Retinal pigment epithelial cell (primary cell): ENCODE data around the gene NCOA1.

Experiments
- DNase-seq: peaks from one replicate; pipeline ENCODE4 v3.0.0-alpha.2; 2010; ENCODE audit warnings: low read depth
- H3K4me3 ChIP-seq: 2 replicates; pipeline ENCODE4 v1.5.1; 2011; ENCODE audit warnings: mild to moderate bottlenecking, low read length, control low read depth, moderate library complexity
- TF ChIP-seq, protein P1 (sequence below): conservative IDR thresholded peaks from 2 replicates; pipeline ENCODE4 v1.5.1; 2011; ENCODE audit warnings: low read depth, low read length, control low read depth, inconsistent platforms

Gene NCOA1

DNA sequence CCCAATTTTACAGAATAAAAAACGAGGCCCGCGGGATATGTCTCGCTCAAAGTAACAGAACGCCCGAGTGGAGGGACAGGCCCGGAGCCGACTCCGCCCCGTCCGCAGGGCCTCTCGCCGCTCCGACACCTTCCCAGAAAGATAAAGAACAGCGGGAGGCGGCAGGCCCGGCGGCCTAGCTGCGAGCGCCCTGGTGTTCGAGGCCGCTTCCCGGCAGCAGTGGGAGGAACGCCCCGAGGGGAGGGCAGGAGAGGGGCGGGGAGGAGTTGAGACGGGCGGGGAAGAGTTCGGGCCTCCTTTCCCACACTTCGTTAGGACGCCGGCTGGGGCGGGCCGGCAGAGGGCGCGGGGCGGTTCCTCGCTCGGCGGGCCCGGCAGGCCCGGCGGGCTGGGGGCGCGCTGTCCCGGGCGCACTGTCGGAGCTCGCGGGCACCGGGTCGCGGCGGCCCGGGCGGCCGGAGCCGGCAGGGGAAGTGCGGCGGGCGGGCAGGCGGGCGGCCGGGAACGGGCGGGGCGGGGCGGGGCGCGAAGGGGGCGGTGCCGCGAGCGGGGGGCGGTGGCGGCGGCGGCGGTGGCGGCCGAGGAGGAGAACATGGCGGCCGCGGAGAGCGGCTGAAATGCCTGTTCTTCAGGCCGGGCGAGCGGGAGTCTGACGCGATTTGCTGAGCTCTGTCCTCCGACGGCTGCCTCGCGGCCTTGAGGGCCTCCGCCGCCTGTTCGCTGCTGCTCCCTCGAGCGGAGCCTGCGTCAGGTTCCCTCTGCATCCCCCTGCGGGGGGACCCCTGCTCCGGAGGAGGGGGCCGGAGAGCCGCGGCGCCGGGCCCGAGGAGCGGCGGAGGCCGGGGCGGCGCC is at the start of gene NCOA1:
Gene NCOA1 (plus strand): TSS at position 565 of the 852 bp plus-strand sequence. CDS start 167,424 bp downstream, outside the sequence.
- no peak for DNase-seq
- TF ChIP-seq, protein P1, sequence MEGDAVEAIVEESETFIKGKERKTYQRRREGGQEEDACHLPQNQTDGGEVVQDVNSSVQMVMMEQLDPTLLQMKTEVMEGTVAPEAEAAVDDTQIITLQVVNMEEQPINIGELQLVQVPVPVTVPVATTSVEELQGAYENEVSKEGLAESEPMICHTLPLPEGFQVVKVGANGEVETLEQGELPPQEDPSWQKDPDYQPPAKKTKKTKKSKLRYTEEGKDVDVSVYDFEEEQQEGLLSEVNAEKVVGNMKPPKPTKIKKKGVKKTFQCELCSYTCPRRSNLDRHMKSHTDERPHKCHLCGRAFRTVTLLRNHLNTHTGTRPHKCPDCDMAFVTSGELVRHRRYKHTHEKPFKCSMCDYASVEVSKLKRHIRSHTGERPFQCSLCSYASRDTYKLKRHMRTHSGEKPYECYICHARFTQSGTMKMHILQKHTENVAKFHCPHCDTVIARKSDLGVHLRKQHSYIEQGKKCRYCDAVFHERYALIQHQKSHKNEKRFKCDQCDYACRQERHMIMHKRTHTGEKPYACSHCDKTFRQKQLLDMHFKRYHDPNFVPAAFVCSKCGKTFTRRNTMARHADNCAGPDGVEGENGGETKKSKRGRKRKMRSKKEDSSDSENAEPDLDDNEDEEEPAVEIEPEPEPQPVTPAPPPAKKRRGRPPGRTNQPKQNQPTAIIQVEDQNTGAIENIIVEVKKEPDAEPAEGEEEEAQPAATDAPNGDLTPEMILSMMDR: peak; percentile 21
- H3K4me3 ChIP-seq: peak within 1 kb of the TSS; percentile 84

DNA sequence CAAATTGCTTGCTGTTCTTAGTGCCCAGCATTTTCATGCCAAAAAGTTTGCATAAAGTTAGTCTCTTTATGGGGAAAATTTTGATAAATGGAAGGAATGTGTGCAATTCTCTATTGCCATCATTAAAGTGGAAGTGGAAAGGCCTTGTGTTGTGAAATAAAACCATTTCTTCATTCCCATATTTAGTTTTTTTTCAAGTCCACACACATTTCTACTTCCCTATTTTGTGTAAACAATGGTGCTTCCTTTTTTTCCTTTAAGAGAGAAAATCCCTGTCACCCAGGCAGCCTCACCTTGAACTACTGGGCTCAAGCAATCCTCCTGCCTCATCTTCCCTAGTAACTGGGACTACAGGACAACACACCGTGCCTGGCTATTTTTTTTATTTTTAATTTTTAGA is 42.3 kb upstream of the NCOA1 start:
- no peak overlapping the region for H3K4me3 ChIP-seq
- TF ChIP-seq, protein P1: no peak
- no peak for DNase-seq

DNA sequence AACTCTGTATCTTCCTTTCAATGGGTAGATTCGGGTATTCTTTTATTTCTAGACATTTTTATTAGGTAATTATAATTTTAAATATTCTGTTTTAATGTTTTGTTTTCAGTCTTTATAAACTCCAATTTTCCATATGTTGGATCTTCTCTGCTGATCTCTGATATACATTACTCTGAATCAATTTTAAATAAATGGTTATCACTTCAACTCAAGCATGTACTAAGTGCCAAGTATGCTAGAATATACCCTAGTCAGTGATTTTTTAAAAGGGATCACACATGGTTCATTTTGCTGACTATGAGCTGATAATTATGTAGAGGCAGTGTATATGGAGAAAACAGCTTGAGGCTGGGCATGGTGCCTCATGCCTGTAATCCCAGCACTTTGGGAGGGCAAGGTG is 41.7 kb upstream of the NCOA1 start:
- no peak overlapping the region for H3K4me3 ChIP-seq
- no peak for DNase-seq
- TF ChIP-seq, protein P1: no peak

DNA sequence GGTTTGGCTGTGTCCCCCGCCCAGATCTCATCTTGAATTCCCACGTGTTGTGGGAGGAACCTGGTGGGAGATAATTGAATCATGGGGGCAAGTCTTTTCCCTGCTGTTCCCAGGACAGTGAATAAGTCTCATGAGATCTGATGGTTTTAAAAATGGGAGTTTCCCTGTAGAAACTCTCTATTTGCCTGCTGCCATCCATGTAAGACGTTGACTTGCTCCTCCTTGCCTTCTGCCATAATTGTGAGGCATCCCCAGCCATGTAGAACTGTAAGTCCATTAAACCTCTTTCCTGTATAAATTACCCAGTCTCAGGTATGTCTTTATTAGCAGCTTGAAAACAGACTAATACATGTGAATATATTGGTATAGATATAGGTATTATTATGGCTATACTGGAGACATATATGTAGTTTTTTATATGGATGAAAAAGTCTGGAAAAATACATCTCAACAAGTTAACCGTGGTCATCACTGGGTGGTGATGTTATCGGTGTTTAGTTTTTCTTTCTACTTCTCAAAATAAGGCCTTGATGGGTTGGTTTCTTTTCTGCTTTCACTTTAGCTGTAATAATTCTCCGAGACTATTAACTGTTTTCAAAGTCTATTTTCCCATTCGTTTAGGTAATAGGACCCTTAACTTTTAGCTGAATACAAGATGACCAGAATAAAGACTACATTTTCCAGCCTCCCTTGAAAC is 39.1 kb upstream of the NCOA1 start:
- TF ChIP-seq, protein P1: no peak
- no peak overlapping the region for H3K4me3 ChIP-seq
- DNase-seq: no peak

DNA sequence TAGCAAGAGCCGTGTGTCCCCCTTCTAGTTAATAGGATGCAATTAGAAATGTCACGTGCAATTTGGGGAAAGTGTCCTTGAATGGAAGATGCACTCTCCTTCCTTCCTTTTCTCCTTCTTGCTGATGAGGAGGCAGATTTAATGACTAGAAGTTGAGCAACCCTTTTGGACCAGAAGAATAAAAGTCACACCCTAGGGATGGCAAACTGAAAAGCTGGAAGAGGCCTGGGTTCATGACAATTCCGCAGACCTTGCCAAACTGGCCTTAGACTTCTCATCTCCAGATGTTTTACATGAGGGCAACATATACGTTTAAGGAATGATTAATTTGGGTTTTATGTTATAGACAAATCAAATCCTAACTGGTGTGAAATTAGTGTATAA is 38.6 kb upstream of the NCOA1 start:
- DNase-seq: no peak
- TF ChIP-seq, protein P1: no peak
- no peak overlapping the region for H3K4me3 ChIP-seq

DNA sequence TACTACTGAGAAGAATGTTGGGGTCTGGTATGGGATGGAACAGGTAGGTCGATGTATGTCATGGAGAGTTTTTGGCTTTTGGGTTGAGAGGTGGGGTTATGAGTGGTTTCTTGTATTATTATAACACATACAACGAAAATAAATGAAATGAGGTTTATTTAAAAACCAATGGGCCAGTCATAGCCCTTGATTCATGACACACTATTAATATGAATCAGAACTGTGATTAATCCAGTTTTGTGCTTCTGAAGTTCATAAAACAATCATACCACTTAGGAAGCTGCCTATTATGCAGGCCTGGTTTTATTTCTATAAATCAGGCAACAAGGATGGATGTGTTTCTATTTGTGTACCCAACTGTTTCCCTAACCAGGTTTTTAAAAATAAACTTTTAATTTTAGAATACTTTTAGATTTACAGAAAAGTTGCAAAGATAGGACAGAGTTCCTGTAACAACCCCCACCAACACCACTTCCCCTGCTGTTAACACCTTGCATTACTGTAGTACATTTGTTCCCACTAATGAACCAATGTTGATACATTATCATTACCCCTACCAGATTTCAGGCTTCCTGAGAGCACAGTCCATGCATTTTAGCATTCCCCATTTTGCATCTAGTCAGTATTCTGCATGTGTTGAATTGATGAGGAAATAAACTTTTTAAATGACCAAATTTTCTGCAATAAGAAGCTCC is 37.5 kb upstream of the NCOA1 start:
- no peak for DNase-seq
- peak overlapping the region; percentile 43 for H3K4me3 ChIP-seq
- TF ChIP-seq, protein P1: no peak
